Activated naive CD8-positive, alpha-beta T cell treated with anti-CD3 and anti-CD28 coated beads for 36 hours (primary cell): Measurements from ENCODE around the gene RPL39. TPM values are rescaled to one million over a fixed set of nuclear protein-coding genes. Genes with fewer than 3 reads are reported as not detected.
"Not testable (repeated sequence)": the region's sequence is repeated elsewhere in the genome, so short reads cannot be mapped to it uniquely, and the experiment has no call there.

Source experiments
- DNase-seq: peaks from one replicate; pipeline ENCODE4 v3.0.0; 2021
- H3K27ac Mint-ChIP-seq: one replicate; pipeline ENCODE4 v1.8.0; 2022; ENCODE audit warnings: mild to moderate bottlenecking, moderate library complexity, mixed read lengths
- H3K27me3 Mint-ChIP-seq: one replicate; pipeline ENCODE4 v1.8.0; 2022; ENCODE audit warnings: mild to moderate bottlenecking, mixed read lengths
- H3K36me3 Mint-ChIP-seq: one replicate; pipeline ENCODE4 v1.8.0; 2021; ENCODE audit warnings: mild to moderate bottlenecking, mixed read lengths
- H3K4me1 Mint-ChIP-seq: one replicate; pipeline ENCODE4 v1.8.0; 2021; ENCODE audit warnings: mixed read lengths
- H3K4me3 Mint-ChIP-seq: one replicate; pipeline ENCODE4 v1.8.0; 2022; ENCODE audit warnings: mild to moderate bottlenecking, moderate library complexity, mixed read lengths
- H3K9me3 Mint-ChIP-seq: one replicate; pipeline ENCODE4 v1.8.0; 2022; ENCODE audit warnings: mixed read lengths
- total RNA-seq, 2 experiments: library from RNA; stranded (reverse); gene quantifications; one replicate each; pipeline ENCODE4 v1.2.3, GENCODE V29; 2021

Gene RPL39
- total RNA-seq, 2 experiments from 2014 or later = 2,459 to 2,591 TPM

DNA sequence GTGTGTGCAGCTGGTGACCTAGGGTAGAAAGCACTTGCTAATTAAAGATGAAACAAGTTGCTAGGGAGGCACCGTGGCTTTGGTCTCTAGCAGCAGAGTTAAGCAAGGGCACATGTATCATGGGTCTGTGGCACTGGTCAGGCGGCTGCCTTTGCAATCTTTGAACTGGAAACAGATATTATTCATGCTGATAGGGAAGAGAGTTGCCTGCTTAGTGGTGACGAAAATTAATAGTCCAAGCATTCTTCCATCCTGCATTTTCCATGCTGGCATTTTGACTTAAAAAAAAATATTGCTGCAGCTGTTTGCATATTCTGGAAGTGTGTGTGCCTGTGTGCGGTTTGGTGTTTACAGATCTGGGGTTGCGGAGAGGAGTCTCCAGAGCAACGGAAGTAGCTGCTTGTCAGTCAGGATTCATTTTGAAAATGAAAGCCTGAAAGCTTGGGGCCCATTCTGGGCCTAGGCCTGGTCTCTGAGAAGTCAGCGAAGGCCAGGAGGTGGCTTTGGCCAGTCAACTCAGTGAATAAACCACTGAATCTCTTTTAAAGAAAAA is 35.4 kb downstream of the RPL39 start:
- H3K4me1 Mint-ChIP-seq = peaks cover 43% of the 10 kb centered on the region
- peak overlapping the region; percentile 72 for H3K4me3 Mint-ChIP-seq
- DNase-seq = peak; percentile 60
- no peaks in the 10 kb centered on the region for H3K27me3 Mint-ChIP-seq
- H3K9me3 Mint-ChIP-seq = no peaks in the 10 kb centered on the region
- H3K36me3 Mint-ChIP-seq = no peaks in the 10 kb centered on the region
- peak overlapping the region; percentile 96 for H3K27ac Mint-ChIP-seq

DNA sequence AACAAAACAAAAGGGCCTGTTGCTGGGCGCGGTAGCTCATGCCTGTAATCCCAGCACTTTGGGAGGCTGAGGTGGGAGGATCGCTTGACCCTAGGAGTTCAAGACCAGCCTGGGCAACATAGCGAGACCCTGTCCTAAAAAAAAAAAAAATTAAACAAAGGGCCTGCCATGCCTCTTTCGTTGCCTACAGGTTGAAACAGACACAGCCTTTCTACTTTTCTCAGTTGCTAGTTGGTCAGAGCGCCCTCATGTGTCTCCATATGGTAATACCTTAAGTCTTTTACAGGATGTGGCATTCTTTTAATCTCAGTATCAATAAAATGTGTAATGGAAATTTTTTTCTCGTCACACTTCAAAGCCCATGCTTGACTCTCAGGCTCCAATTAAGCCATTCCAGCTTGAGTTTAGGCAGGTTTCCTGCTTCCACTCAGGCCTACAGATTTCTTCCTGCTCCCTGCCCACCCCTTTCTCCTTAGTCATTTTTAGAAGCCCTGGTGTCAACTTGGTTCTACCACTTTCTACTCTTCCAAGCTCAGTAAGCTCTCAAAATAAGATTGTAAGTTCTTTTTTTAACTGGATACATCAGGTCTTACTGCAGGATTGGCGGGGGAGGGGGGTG is 37.7 kb downstream of the RPL39 start:
- DNase-seq = peak; percentile 18
- H3K27ac Mint-ChIP-seq = peak overlapping the region; percentile 86
- peaks cover 2% of the 10 kb centered on the region for H3K36me3 Mint-ChIP-seq
- H3K27me3 Mint-ChIP-seq = no peaks in the 10 kb centered on the region
- H3K4me1 Mint-ChIP-seq = peaks cover 43% of the 10 kb centered on the region
- H3K9me3 Mint-ChIP-seq = no peaks in the 10 kb centered on the region
- no peak overlapping the region for H3K4me3 Mint-ChIP-seq

DNA sequence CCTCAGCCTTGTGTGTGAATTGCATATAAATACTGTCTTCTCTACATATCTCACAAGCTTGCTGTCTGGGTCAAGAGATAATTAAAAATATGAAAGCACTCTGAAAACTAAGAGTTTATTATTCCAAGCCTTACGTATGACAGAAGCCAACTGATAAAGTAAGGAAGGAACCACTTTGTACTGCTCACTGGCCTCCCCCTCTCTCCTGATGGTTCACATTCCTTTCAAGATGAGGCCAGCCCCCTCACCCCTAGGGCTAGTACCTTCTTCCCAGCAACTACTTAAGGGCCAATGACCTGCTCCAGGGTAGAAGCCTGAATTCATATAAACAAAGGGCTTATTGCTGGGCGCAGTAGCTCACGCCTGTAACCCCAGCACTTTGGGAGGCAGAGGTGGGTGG is 38.4 kb downstream of the RPL39 start:
- peaks cover 2% of the 10 kb centered on the region for H3K36me3 Mint-ChIP-seq
- peak overlapping the region; percentile 58 for H3K27ac Mint-ChIP-seq
- H3K27me3 Mint-ChIP-seq = no peaks in the 10 kb centered on the region
- no peak overlapping the region for H3K4me3 Mint-ChIP-seq
- H3K9me3 Mint-ChIP-seq = no peaks in the 10 kb centered on the region
- H3K4me1 Mint-ChIP-seq = peaks cover 43% of the 10 kb centered on the region
- DNase-seq = no peak

DNA sequence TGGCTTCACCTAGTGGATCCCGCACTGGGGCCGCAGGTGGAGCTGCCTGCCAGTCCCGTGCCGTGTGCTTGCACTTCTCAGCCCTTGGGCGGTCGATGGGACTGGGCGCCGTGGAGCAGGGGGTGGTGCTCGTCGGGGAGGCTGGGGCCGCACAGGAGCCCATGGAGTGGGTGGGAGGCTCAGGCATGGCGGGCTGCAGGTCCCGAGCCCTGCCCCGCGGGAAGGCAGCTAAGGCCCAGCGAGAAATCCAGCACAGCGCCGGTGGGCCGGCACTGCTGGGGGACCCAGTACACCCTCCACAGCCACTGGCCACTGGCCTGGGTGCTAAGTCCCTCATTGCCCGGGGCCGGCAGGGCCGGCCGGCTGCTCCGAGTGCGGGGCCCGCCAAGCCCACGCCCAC is 40.7 kb downstream of the RPL39 start:
- H3K9me3 Mint-ChIP-seq, H3K4me3 Mint-ChIP-seq, H3K27me3 Mint-ChIP-seq, H3K27ac Mint-ChIP-seq, H3K36me3 Mint-ChIP-seq, DNase-seq: not testable (repeated sequence)
- peaks cover 21% of the 10 kb centered on the region for H3K4me1 Mint-ChIP-seq

DNA sequence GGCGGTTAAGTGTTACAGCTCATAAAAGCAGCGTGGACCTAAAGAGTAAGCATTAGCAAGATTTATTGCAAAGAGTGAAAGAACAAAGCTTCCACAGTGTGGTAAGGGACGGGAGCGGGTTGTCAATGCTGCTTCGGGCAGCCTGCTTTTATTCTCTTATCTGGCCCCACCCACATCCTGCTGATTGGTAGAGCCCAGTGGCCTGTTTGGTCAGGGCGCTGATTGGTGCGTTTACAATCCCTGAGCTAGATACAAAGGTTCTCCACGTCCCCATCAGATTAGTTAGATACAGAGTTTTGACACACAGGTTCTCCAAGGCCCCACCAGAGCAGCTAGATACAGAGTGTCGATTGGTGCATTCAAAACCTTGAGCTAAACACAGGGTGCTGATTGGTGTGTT is 41.3 kb downstream of the RPL39 start:
- H3K27me3 Mint-ChIP-seq, H3K9me3 Mint-ChIP-seq, H3K36me3 Mint-ChIP-seq: not testable (repeated sequence)
- peaks cover 16% of the 10 kb centered on the region for H3K4me1 Mint-ChIP-seq
- peak overlapping the region; percentile 77 for H3K27ac Mint-ChIP-seq
- H3K4me3 Mint-ChIP-seq = peak overlapping the region; percentile 47
- peak; percentile 27 for DNase-seq

DNA sequence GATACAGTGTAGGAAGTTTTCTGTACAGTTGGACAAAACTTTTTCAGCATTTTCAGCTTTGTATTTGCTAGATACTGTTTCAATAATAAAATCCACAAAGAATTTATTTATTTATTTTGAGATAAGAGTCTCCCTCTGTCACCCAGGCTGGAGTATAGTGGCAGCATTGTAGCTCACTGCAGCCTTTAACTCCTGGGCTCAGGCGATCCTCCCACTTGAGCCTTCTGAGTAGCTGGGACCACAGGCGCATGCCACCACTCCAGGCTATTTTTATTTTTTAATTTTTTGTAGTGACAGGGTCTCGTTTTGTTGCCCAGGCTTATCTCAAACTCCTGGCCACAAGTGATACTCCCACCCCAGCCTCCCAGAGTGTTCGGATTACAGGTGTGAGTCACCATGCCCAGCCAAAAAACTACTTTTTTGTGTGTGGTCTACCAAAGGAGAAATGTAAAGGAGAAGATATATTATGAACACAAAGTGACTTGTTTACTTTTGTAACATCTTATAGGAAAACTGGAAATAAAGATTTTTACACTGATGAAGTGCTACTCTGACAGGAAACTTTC is 46.1 kb downstream of the RPL39 start:
- Mint-ChIP-seq H3K36me3 (peaks cover 2% of the 10 kb centered on the region), H3K4me3 (no peak overlapping the region), H3K9me3 (no peaks in the 10 kb centered on the region), H3K4me1 (peaks cover 7% of the 10 kb centered on the region), H3K27ac (no peak overlapping the region), H3K27me3 (no peaks in the 10 kb centered on the region)
- no peak for DNase-seq

DNA sequence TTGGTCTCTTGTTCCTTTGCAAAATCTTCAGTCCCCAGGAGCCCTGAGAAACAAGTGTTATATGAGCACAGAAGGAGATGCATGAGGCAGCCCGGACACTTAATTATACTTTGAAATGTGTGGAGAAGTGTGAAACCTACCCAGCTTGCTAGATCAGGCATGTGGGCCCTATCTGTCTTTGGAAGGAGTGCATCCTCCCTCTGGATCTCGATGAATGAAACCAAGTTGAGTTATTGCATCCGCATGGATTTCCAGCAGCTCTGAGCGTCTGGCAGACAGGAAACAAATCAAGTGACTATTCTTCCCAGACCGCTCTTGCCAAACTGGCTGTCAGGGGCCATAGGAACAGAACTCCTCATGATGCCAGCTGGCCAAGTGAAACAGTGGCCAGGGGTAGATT is 52.7 kb downstream of the RPL39 start:
- Mint-ChIP-seq H3K9me3 (no peaks in the 10 kb centered on the region), H3K4me3 (no peak overlapping the region), H3K4me1 (no peaks in the 10 kb centered on the region), H3K27ac (no peak overlapping the region), H3K36me3 (no peaks in the 10 kb centered on the region), H3K27me3 (no peaks in the 10 kb centered on the region)
- DNase-seq = no peak

Other genes starting within 250 kb of the RPL39 start
- 10 to 100 TPM; 23.5 to 27.4 TPM for gene STEEP1, start 226.2 kb downstream of the RPL39 start, total RNA-seq
- 10 to 100 TPM; 54.7 to 60.3 TPM for gene UBE2A, start 217.1 kb downstream of the RPL39 start, total RNA-seq
- gene NKRF, start 185.2 kb downstream of the RPL39 start, total RNA-seq = 10 to 100 TPM; 29.8 to 30.9 TPM
- gene SEPTIN6, start 98.5 kb downstream of the RPL39 start, total RNA-seq = 100 to 1,000 TPM; 187 to 202 TPM
- under 1 TPM; 0.14 to 0.18 TPM for gene SOWAHD, start 33.0 kb downstream of the RPL39 start, total RNA-seq
- gene UPF3B, start 61.3 kb upstream of the RPL39 start, total RNA-seq = 10 to 100 TPM; 21.0 to 21.2 TPM
- 10 to 100 TPM; 28.2 to 28.4 TPM for gene RNF113A, start 80.1 kb upstream of the RPL39 start, total RNA-seq
- 10 to 100 TPM; 93.8 to 95.1 TPM for gene NDUFA1, start 80.2 kb upstream of the RPL39 start, total RNA-seq
- gene AKAP14, start 104.3 kb upstream of the RPL39 start, total RNA-seq = not detected
- 1 to 10 TPM; 8.3 to 9.7 TPM for gene NKAP, start 152.1 kb upstream of the RPL39 start, total RNA-seq